ENCODE results near the gene CTDSPL.

Gene CTDSPL

DNA sequence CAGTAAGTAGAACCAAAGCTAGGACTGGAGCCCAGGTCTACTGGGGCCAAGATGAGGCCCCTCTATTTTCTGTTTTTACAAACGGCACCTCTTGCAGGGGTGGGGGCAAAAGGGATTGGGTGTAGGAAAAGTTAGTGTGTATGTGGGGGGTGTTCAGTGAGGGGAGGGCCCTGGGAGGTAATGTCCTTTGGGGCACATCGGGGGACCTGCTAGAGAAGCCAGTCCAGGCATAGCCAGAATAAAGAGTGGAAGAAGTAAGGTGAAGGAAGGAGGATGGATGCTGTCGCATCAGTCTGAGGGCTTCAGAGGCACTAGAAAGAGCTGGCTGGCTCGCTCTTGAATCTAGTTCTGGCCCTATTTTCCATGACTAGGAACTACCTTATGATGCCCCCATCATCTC is 165.2 kb downstream of the CTDSPL start:
- Histone ChIP-seq H2AFZ (ENCODE audit: low read depth) (no peak overlapping the region), H3K27me3 (ENCODE audit: insufficient read depth, low read depth) (no peaks in the 10 kb centered on the region), H3K4me3 (IDR thresholded peaks at IDR 0.05; ENCODE audit: insufficient read depth, low read depth, low read length) (no peak overlapping the region), H4K20me1 (ENCODE audit: insufficient read depth) (no peaks in the 10 kb centered on the region), H3K27ac (no peak overlapping the region), H3K4me1 (ENCODE audit: low read depth, poor library complexity, severe bottlenecking) (peaks cover 5% of the 10 kb centered on the region), H3K36me3 (ENCODE audit: insufficient read depth) (no peaks in the 10 kb centered on the region), H3K79me2 (ENCODE audit: insufficient read depth, low read depth) (no peaks in the 10 kb centered on the region), H3K9ac (no peak overlapping the region), H3K4me2 (no peak overlapping the region)
- no peak for TF ChIP-seq CTCF (conservative IDR thresholded peaks at IDR 0.05; ENCODE audit: low read depth, low read length)

DNA sequence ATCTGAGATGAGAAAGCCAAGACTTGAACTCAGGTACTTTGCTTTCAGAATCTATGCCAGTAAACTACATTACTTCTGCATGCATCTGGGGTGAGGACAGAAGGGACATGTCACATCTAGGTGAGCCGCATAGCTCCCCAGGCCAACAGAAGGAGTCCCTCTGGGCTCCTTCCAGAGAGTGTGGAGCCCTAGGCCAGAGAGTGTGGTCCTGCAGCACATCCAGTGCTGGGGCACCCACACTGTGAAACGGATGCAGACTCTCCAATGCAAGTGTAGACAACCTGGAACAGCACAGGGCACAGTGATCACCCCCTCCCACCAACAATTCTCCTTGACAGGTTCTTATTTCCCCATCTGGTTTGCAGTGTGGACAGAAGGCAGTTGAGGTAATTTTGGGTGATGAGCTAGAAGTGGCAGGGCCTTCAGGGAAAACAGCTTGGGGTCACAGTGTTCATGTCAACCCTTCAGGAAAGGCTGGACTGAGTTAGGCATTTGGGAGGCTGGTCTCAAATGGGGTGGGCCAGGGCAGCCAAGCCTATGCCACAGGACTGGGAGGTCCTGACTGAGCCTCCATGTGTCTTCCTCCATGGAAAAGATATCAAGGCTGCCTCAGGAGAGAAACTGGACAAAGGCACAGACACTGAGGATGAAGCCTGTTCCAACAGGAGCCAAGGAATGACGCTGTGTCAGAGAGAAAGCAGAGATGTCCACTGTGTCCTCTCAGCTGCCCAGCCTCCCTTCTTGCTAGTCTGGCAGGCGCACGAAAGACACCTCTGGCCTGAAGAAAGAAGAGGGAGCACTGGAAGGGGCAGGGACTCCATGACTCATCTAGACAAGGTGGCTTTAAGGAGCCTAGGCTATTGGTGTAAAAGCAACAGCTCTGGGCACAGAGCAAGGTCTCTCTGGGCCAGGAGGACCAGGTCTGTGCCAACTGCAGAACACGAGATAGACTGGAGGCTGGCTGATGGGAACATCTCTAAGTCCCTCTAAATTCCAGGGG is 166.1 kb downstream of the CTDSPL start:
- Histone ChIP-seq H4K20me1 (ENCODE audit: insufficient read depth) (no peaks in the 10 kb centered on the region), H3K27me3 (ENCODE audit: insufficient read depth, low read depth) (no peaks in the 10 kb centered on the region), H3K36me3 (ENCODE audit: insufficient read depth) (no peaks in the 10 kb centered on the region), H3K4me3 (IDR thresholded peaks at IDR 0.05; ENCODE audit: insufficient read depth, low read depth, low read length) (no peak overlapping the region), H3K4me2 (no peak overlapping the region), H2AFZ (ENCODE audit: low read depth) (no peak overlapping the region), H3K79me2 (ENCODE audit: insufficient read depth, low read depth) (no peaks in the 10 kb centered on the region), H3K27ac (no peak overlapping the region), H3K9ac (no peak overlapping the region), H3K4me1 (ENCODE audit: low read depth, poor library complexity, severe bottlenecking) (peaks cover 5% of the 10 kb centered on the region)
- no peak for TF ChIP-seq CTCF (conservative IDR thresholded peaks at IDR 0.05; ENCODE audit: low read depth, low read length)

- H3K4me3 ChIP-seq (IDR thresholded peaks at IDR 0.05; ENCODE audit: insufficient read depth, low read depth, low read length): no peak overlapping the region
- H3K4me2 ChIP-seq: no peak overlapping the region
- no peak overlapping the region for H3K27ac ChIP-seq
- H3K36me3 ChIP-seq (ENCODE audit: insufficient read depth): no peaks in the 10 kb centered on the region
- H3K9ac ChIP-seq: no peak overlapping the region
- H2AFZ ChIP-seq (ENCODE audit: low read depth): no peak overlapping the region
- H3K4me1 ChIP-seq (ENCODE audit: low read depth, poor library complexity, severe bottlenecking): peaks cover 5% of the 10 kb centered on the region
- H3K27me3 ChIP-seq (ENCODE audit: insufficient read depth, low read depth): no peaks in the 10 kb centered on the region
- no peaks in the 10 kb centered on the region for H4K20me1 ChIP-seq (ENCODE audit: insufficient read depth)
- no peak for TF ChIP-seq CTCF (conservative IDR thresholded peaks at IDR 0.05; ENCODE audit: low read depth, low read length)
- no peaks in the 10 kb centered on the region for H3K79me2 ChIP-seq (ENCODE audit: insufficient read depth, low read depth)
These were observed 167.1 kb downstream of the CTDSPL start for GRCh38 chr3:38028621-38029361.

- Histone ChIP-seq H3K27ac (no peak within 1 kb of the TSS), H3K4me2 (no peak within 1 kb of the TSS), H4K20me1 (ENCODE audit: insufficient read depth) (no peaks in the 10 kb centered on the region)
These were observed 167.9 kb downstream of the CTDSPL start, which contains the start of gene PLCD1 for GRCh38 chr3:38029400-38030125. Gene PLCD1 (minus strand): TSS chr3:38029642. CDS start chr3:38029539, 103 bp downstream.

More at GRCh38 chr3:38029400-38030125, 167.9 kb downstream of the CTDSPL start, which contains the start of gene PLCD1:
- Histone ChIP-seq H3K4me1 (ENCODE audit: low read depth, poor library complexity, severe bottlenecking) (peaks cover 5% of the 10 kb centered on the region), H3K4me3 (IDR thresholded peaks at IDR 0.05; ENCODE audit: insufficient read depth, low read depth, low read length) (no peak within 1 kb of the TSS), H2AFZ (ENCODE audit: low read depth) (no peak within 1 kb of the TSS), H3K79me2 (ENCODE audit: insufficient read depth, low read depth) (no peaks in the 10 kb centered on the region), H3K36me3 (ENCODE audit: insufficient read depth) (no peaks in the 10 kb centered on the region), H3K9ac (no peak within 1 kb of the TSS), H3K27me3 (ENCODE audit: insufficient read depth, low read depth) (no peaks in the 10 kb centered on the region)
- no peak for TF ChIP-seq CTCF (conservative IDR thresholded peaks at IDR 0.05; ENCODE audit: low read depth, low read length)

All from KMS-11 (cell line).